Measurements from ENCODE around the gene LRP1B. TPM values are rescaled to one million over a fixed set of nuclear protein-coding genes. Genes with fewer than 3 reads are reported as not detected.

The LRP1B gene
- total RNA-seq, 1 experiment from 2014 or later, result 0.17 TPM

- Histone ChIP-seq H3K27me3 (ENCODE audit: control insufficient read depth, insufficient read depth, low read length) (no peaks in the 10 kb centered on the region), H3K4me3 (ENCODE audit: insufficient read depth, low read depth, low read length) (no peak overlapping the region), H3K36me3 (replicated peaks; ENCODE audit: control insufficient read depth, insufficient read depth, low read length) (no peaks in the 10 kb centered on the region)
- no peak for DNase-seq
Measured at GRCh38 chr2:140203347-140203746, 1927.5 kb downstream of the LRP1B start.

GRCh38 chr2:140201572-140201971 is 1929.2 kb downstream of the LRP1B start:
- Histone ChIP-seq H3K27me3 (ENCODE audit: control insufficient read depth, insufficient read depth, low read length) (no peaks in the 10 kb centered on the region), H3K4me3 (ENCODE audit: insufficient read depth, low read depth, low read length) (no peak overlapping the region), H3K36me3 (replicated peaks; ENCODE audit: control insufficient read depth, insufficient read depth, low read length) (no peaks in the 10 kb centered on the region)
- no peak for DNase-seq

GRCh38 chr2:140200764-140201163 is 1930.1 kb downstream of the LRP1B start:
- Histone ChIP-seq H3K4me3 (ENCODE audit: insufficient read depth, low read depth, low read length) (no peak overlapping the region), H3K36me3 (replicated peaks; ENCODE audit: control insufficient read depth, insufficient read depth, low read length) (no peaks in the 10 kb centered on the region), H3K27me3 (ENCODE audit: control insufficient read depth, insufficient read depth, low read length) (no peaks in the 10 kb centered on the region)
- DNase-seq, result no peak

DNA sequence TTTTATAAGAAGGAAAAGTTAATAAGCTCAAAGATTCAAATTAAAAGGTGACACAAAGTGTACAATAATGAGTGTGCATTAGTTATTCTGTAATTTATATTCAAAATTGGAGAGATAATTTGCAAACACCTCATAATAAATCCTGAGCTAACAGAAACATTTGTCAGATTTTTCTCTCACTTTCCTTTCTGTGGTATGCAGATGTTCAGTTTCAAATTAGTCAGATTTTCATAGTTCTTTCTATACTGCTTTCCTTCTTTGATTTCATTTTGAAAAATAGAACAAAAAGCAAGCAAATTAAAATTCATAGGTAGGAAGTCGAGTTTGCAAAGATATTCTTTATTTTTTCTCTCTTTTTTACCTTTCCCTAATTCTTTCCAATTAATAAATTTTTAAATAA is 1930.5 kb downstream of the LRP1B start:
- Histone ChIP-seq H3K4me3 (ENCODE audit: insufficient read depth, low read depth, low read length) (no peak overlapping the region), H3K36me3 (replicated peaks; ENCODE audit: control insufficient read depth, insufficient read depth, low read length) (no peaks in the 10 kb centered on the region), H3K27me3 (ENCODE audit: control insufficient read depth, insufficient read depth, low read length) (no peaks in the 10 kb centered on the region)
- no peak for DNase-seq

DNA sequence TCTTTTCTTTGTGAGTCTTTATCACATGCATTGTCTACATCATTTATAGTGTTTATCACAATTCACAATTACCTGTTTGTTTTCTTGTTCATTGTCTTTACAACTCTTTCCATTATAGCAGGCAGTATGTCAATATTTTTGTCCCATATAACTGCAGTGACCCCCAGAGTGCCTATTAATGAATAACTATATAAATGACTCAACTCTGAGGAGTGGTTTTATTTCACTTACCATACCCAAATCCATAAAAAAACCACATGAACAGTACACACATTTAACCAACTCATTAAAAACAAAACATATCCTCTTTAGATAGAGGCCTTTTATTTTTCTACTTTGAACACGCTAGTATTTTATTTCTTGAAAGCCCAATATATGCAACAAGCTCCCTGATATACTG is 1931.5 kb downstream of the LRP1B start:
- Histone ChIP-seq H3K36me3 (replicated peaks; ENCODE audit: control insufficient read depth, insufficient read depth, low read length) (no peaks in the 10 kb centered on the region), H3K27me3 (ENCODE audit: control insufficient read depth, insufficient read depth, low read length) (no peaks in the 10 kb centered on the region), H3K4me3 (ENCODE audit: insufficient read depth, low read depth, low read length) (no peak overlapping the region)
- DNase-seq, result no peak

GRCh38 chr2:140187086-140187485 is 1943.7 kb downstream of the LRP1B start:
- Histone ChIP-seq H3K36me3 (replicated peaks; ENCODE audit: control insufficient read depth, insufficient read depth, low read length) (no peaks in the 10 kb centered on the region), H3K4me3 (ENCODE audit: insufficient read depth, low read depth, low read length) (no peak overlapping the region), H3K27me3 (ENCODE audit: control insufficient read depth, insufficient read depth, low read length) (no peaks in the 10 kb centered on the region)
- no peak for DNase-seq

- Histone ChIP-seq H3K27me3 (ENCODE audit: control insufficient read depth, insufficient read depth, low read length) (no peaks in the 10 kb centered on the region), H3K4me3 (ENCODE audit: insufficient read depth, low read depth, low read length) (no peak overlapping the region), H3K36me3 (replicated peaks; ENCODE audit: control insufficient read depth, insufficient read depth, low read length) (no peaks in the 10 kb centered on the region)
- DNase-seq, result no peak
Measured at GRCh38 chr2:140186313-140186712, 1944.5 kb downstream of the LRP1B start.

GRCh38 chr2:140185076-140185475 is 1945.7 kb downstream of the LRP1B start:
- no peaks in the 10 kb centered on the region for H3K36me3 ChIP-seq (replicated peaks; ENCODE audit: control insufficient read depth, insufficient read depth, low read length)

GRCh38 chr2:140183056-140183765 is 1947.6 kb downstream of the LRP1B start:
- DNase-seq, result no peak

More at GRCh38 chr2:140185076-140185475, 1945.7 kb downstream of the LRP1B start:
- H3K27me3 ChIP-seq (ENCODE audit: control insufficient read depth, insufficient read depth, low read length), result no peaks in the 10 kb centered on the region
- DNase-seq, result no peak
- H3K4me3 ChIP-seq (ENCODE audit: insufficient read depth, low read depth, low read length), result no peak overlapping the region

More at GRCh38 chr2:140183056-140183765, 1947.6 kb downstream of the LRP1B start:
- Histone ChIP-seq H3K27me3 (ENCODE audit: control insufficient read depth, insufficient read depth, low read length) (no peaks in the 10 kb centered on the region), H3K4me3 (ENCODE audit: insufficient read depth, low read depth, low read length) (no peak overlapping the region), H3K36me3 (replicated peaks; ENCODE audit: control insufficient read depth, insufficient read depth, low read length) (no peaks in the 10 kb centered on the region)

Data from H7 (cell line).